Endothelial cell (in vitro differentiated cells): ENCODE data around the gene DSTN. TPM values are rescaled to one million over a fixed set of nuclear protein-coding genes. Genes with fewer than 3 reads are reported as not detected.

ENCODE experiments used
- DNase-seq: peaks from one replicate; pipeline ENCODE4 v3.0.0; 2021; ENCODE audit warnings: low spot score
- H3K27ac Mint-ChIP-seq: one replicate; pipeline ENCODE4 v1.8.0; 2021; ENCODE audit warnings: mixed read lengths, inconsistent platforms; ENCODE audit not compliant: unreplicated experiment
- H3K27me3 Mint-ChIP-seq: one replicate; pipeline ENCODE4 v1.8.0; 2021; ENCODE audit warnings: mild to moderate bottlenecking, moderate library complexity, mixed read lengths, inconsistent platforms; ENCODE audit not compliant: unreplicated experiment
- H3K36me3 Mint-ChIP-seq: one replicate; pipeline ENCODE4 v1.8.0; 2021; ENCODE audit warnings: mild to moderate bottlenecking, low read depth, mixed read lengths, inconsistent platforms; ENCODE audit not compliant: unreplicated experiment
- H3K4me1 Mint-ChIP-seq: one replicate; pipeline ENCODE4 v1.8.0; 2021; ENCODE audit warnings: mild to moderate bottlenecking, mixed read lengths, inconsistent platforms; ENCODE audit not compliant: unreplicated experiment
- H3K4me3 Mint-ChIP-seq: one replicate; pipeline ENCODE4 v1.8.0; 2021; ENCODE audit warnings: mild to moderate bottlenecking, mixed read lengths, inconsistent platforms; ENCODE audit not compliant: unreplicated experiment
- H3K9me3 Mint-ChIP-seq: one replicate; pipeline ENCODE4 v1.8.0; 2021; ENCODE audit warnings: mixed read lengths, inconsistent platforms; ENCODE audit not compliant: unreplicated experiment
- total RNA-seq: library from RNA; stranded (reverse); fragmentation: NEBNext Ultra II Directional; extraction: Animal tissue kit (Norgen Biotek cat#: 25700); gene quantifications from one replicate; pipeline ENCODE4 v1.2.1, GENCODE V29; 2021; ENCODE audit not compliant: unreplicated experiment
- TF ChIP-seq, protein P1 (sequence below): fragments of 200-600 bp; sonication (generic); IDR thresholded peaks from one replicate; pipeline ENCODE4 v1.5.0; 2021; ENCODE audit warnings: antibody characterized with exemption; ENCODE audit not compliant: unreplicated experiment

DSTN gene
- total RNA-seq, 1 donor from 2014 or later, result 142 TPM

DNA sequence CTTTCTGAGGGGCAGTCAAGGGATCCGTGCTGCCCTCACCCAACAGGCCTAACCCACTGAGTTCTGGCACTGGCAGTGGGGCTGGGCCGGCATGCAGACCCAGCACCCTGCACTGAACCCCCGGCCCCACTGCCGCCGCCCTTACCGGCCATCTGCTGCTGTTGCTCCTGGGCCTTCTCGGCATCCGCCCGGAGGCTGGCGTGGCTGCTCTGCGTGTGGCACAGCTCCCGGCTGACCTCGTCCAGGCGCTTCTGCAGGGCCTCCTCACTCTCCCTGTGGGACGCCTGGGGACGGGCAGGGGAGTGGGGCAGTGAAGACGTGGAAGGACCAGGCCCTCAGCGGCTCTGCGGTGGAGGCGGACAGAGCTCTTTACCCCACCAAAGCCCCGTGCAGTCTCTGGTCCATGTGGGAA lies 59.8 kb downstream of the DSTN start:
- H3K9me3 Mint-ChIP-seq, result no peaks in the 10 kb centered on the region
- H3K4me1 Mint-ChIP-seq, result no peaks in the 10 kb centered on the region
- TF ChIP-seq, protein P1, sequence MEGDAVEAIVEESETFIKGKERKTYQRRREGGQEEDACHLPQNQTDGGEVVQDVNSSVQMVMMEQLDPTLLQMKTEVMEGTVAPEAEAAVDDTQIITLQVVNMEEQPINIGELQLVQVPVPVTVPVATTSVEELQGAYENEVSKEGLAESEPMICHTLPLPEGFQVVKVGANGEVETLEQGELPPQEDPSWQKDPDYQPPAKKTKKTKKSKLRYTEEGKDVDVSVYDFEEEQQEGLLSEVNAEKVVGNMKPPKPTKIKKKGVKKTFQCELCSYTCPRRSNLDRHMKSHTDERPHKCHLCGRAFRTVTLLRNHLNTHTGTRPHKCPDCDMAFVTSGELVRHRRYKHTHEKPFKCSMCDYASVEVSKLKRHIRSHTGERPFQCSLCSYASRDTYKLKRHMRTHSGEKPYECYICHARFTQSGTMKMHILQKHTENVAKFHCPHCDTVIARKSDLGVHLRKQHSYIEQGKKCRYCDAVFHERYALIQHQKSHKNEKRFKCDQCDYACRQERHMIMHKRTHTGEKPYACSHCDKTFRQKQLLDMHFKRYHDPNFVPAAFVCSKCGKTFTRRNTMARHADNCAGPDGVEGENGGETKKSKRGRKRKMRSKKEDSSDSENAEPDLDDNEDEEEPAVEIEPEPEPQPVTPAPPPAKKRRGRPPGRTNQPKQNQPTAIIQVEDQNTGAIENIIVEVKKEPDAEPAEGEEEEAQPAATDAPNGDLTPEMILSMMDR, result no peak
- peaks cover 6% of the 10 kb centered on the region for H3K27me3 Mint-ChIP-seq
- peaks cover 35% of the 10 kb centered on the region for H3K36me3 Mint-ChIP-seq
- no peak overlapping the region for H3K27ac Mint-ChIP-seq
- no peak for DNase-seq
- no peak overlapping the region for H3K4me3 Mint-ChIP-seq

DNA sequence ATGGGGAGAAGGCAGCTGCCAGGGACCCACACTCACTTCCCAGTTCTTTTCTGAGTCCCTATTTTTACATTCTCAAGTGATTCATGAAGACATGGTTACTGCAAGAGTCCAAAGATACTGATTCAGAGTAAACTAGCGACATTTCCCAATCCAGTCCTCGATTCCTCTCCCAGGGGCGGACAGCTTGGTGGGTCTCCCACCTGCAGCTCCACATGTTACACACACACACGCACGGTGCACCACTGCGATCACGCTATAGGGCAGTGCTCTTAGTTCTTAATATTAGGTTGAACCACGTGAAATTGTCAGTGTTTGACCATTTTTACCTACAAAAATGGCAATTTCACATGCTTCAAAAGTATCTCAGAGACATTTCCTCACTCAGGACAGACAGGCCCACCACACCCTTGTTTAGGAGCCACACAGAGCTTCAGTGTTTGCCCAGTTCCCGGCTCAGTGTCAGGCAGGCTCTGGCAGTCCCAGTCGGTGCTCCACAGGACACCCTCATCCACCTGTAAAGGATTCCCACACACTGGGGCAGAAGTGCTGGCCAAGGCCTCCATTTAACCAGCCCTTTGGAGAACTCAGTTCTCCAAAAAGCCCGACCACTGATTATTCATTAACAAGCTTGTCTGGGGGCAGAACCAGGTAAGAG lies 60.4 kb downstream of the DSTN start:
- DNase-seq, result no peak
- TF ChIP-seq, protein P1, result no peak

DNA sequence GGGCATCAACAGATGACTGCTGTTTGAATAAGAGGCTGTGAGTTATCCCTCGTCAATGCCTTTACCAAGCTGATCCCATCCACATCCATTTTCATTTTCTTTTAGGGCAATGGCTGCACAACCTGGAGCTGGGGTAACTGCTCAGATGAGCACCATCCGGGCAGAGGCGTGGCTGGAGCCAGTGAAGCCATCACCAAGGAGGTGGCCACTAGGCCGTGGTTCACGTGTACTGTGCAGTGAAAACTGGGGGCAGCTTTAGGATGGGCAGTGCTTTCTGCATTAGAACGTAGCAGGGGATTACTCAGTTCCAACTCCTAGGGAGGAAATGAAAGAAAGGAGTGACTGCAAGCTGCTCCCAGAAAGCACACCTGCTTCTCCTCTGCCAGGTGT lies 60.9 kb downstream of the DSTN start:
- H3K4me3 Mint-ChIP-seq, result no peak overlapping the region

More for the DNA sequence above, 60.4 kb downstream of the DSTN start:
- no peak overlapping the region for H3K27ac Mint-ChIP-seq
- no peak overlapping the region for H3K4me3 Mint-ChIP-seq
- H3K9me3 Mint-ChIP-seq, result no peaks in the 10 kb centered on the region
- no peaks in the 10 kb centered on the region for H3K4me1 Mint-ChIP-seq
- H3K36me3 Mint-ChIP-seq, result peaks cover 35% of the 10 kb centered on the region
- peaks cover 6% of the 10 kb centered on the region for H3K27me3 Mint-ChIP-seq

DNA sequence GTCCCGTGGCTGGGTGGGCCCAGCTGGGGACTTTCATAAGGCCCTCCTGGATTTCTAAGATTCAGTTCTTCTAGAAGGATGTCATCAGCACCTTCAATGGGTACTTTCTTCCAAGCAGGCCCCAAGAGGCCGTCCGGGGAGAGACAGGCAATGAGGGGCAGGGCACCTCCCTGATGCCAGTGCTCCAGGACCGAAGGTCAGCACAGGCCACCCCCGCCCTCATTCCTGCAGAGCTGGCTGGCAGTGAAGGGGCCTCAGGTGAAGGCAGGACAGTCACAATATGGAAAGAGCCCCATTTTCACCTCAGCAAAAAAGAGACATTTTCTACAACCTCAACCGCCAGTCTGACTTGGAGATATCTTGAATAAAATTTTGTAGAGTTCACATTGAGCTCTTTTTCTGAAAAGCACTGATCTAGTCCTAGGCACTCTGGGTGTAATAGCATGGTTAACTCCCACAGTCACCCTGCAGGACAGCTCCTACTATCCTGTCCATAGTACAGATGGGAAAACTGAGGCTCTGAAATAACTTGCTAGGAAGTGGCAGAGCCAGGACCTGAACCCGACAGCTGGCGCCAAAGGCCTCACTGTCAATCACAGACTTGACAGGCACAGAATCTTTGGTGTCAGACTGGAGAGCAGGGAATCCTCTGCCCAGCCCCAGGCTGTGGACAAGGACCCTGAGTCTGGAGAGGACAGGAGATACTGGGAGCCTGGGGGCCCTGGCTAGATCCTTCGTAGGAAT lies 61.9 kb downstream of the DSTN start:
- Mint-ChIP-seq H3K27me3 (peaks cover 10% of the 10 kb centered on the region), H3K4me3 (no peak overlapping the region), H3K27ac (no peak overlapping the region), H3K36me3 (peaks cover 35% of the 10 kb centered on the region), H3K9me3 (no peaks in the 10 kb centered on the region), H3K4me1 (no peaks in the 10 kb centered on the region)
- TF ChIP-seq, protein P1, result no peak
- no peak for DNase-seq

More for the DNA sequence above, 60.9 kb downstream of the DSTN start:
- no peak for DNase-seq
- Mint-ChIP-seq H3K9me3 (no peaks in the 10 kb centered on the region), H3K27me3 (peaks cover 7% of the 10 kb centered on the region), H3K36me3 (peaks cover 36% of the 10 kb centered on the region), H3K4me1 (no peaks in the 10 kb centered on the region), H3K27ac (no peak overlapping the region)
- TF ChIP-seq, protein P1, result no peak

DNA sequence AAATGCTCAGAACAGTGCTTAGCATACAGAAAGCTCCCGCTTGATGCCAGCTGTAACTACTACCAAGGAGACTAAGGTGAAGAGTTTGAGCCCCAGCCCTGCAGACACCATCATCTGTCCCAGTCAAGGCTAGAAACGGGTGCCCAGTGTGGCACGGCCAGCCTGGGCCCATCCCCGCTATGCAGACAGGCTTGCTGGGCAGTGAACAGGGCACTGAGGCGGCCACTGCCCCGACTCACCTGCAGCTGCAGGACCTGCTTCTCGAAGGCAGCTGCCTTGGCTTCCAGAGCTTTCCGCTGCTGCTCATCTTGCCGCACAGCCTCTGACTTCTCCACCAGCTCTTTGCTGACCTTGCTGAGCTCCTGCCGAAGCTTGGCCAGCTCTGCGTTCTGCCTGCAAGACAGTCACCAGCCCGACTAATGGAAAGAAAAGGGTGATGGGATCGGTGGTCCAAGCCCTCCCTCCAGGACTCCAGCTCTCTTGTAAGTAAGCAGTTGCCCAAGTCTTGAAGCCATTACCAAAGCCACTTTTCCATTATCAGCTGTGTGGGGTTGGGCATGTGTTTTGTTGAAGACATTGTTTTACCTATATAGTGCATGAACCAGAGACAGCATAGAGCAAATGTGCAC lies 63.5 kb downstream of the DSTN start:
- Mint-ChIP-seq H3K36me3 (peaks cover 28% of the 10 kb centered on the region), H3K27me3 (peaks cover 7% of the 10 kb centered on the region), H3K27ac (no peak overlapping the region), H3K4me3 (no peak overlapping the region), H3K4me1 (no peaks in the 10 kb centered on the region), H3K9me3 (no peaks in the 10 kb centered on the region)
- TF ChIP-seq, protein P1, result no peak
- no peak for DNase-seq
